ENCODE data around the gene HLA-E. TPM values are rescaled to one million over a fixed set of nuclear protein-coding genes. Genes with fewer than 3 reads are reported as not detected.
"Not testable (repeated sequence)": the region's sequence is repeated elsewhere in the genome, so short reads cannot be mapped to it uniquely, and the experiment has no call there.

Gene HLA-E
- total RNA-seq, 4 donors from 2014 or later, result 496 to 771 (median 601) TPM

GRCh38 chr6:30490026-30490876 is 942 bp downstream of the HLA-E start:
- WGBS, result 67% methylated on average over 3 of the region's 38 CpGs
- no peaks in the 10 kb centered on the region for H3K27me3 ChIP-seq
- peaks cover 43% of the 10 kb centered on the region for H3K36me3 ChIP-seq
- TF ChIP-seq POLR2AphosphoS5 (IDR thresholded peaks at IDR 0.05) (no peak), CTCF (IDR thresholded peaks at IDR 0.05) (no peak), EP300 (IDR thresholded peaks at IDR 0.05) (no peak), POLR2A (IDR thresholded peaks at IDR 0.05) (no peak)
- H3K9me3 ChIP-seq, result no peaks in the 10 kb centered on the region
- peak overlapping the region; percentile 100 for H3K27ac ChIP-seq
- peaks cover 39% of the 10 kb centered on the region for H3K4me1 ChIP-seq
- H3K4me3 ChIP-seq, result peak overlapping the region; percentile 99
- peak; percentile 83 to 89 for DNase-seq (ENCODE audit: low spot score in 2 of 2)

GRCh38 chr6:30491291-30491953 is 2.1 kb downstream of the HLA-E start:
- WGBS, result 62% methylated on average over 13 of the region's 14 CpGs
- Histone ChIP-seq H3K4me1 (peaks cover 47% of the 10 kb centered on the region), H3K4me3 (peak overlapping the region; percentile 99), H3K36me3 (peaks cover 43% of the 10 kb centered on the region)
- not testable (repeated sequence) for H3K27me3 ChIP-seq, H3K27ac ChIP-seq, H3K9me3 ChIP-seq
- DNase-seq (ENCODE audit: low spot score in 2 of 2), result peak in 1 of 2 donors; percentile 66

GRCh38 chr6:30491991-30492952 is 3.0 kb downstream of the HLA-E start:
- no peaks in the 10 kb centered on the region for H3K27me3 ChIP-seq
- H3K36me3 ChIP-seq, result peaks cover 43% of the 10 kb centered on the region
- WGBS, result 78% methylated on average over 16 of the region's 16 CpGs
- DNase-seq (ENCODE audit: low spot score in 2 of 2), result peak in 1 of 2 donors; percentile 60
- TF ChIP-seq EP300 (IDR thresholded peaks at IDR 0.05) (no peak), POLR2AphosphoS5 (IDR thresholded peaks at IDR 0.05) (no peak)
- H3K4me1 ChIP-seq, result peaks cover 55% of the 10 kb centered on the region
- peak overlapping the region; percentile 99 for H3K4me3 ChIP-seq
- H3K27ac ChIP-seq, result no peak overlapping the region
- H3K9me3 ChIP-seq, result no peaks in the 10 kb centered on the region

GRCh38 chr6:30493643-30494250 is 4.4 kb downstream of the HLA-E start:
- 66% methylated on average over 8 of the region's 8 CpGs for WGBS
- Histone ChIP-seq H3K36me3 (peaks cover 43% of the 10 kb centered on the region), H3K4me1 (peaks cover 58% of the 10 kb centered on the region), H3K9me3 (no peaks in the 10 kb centered on the region), H3K27ac (no peak overlapping the region), H3K4me3 (no peak overlapping the region), H3K27me3 (no peaks in the 10 kb centered on the region)
- TF ChIP-seq EP300 (IDR thresholded peaks at IDR 0.05), result no peak
- TF ChIP-seq POLR2A (IDR thresholded peaks at IDR 0.05), result no peak
- TF ChIP-seq CTCF (IDR thresholded peaks at IDR 0.05), result no peak
- TF ChIP-seq POLR2AphosphoS5 (IDR thresholded peaks at IDR 0.05), result no peak
- DNase-seq (ENCODE audit: low spot score in 2 of 2), result peak in 1 of 2 donors; percentile 58

GRCh38 chr6:30494291-30494861 is 5.1 kb downstream of the HLA-E start:
- no peak overlapping the region for H3K27ac ChIP-seq
- no peak overlapping the region for H3K4me3 ChIP-seq
- peaks cover 43% of the 10 kb centered on the region for H3K36me3 ChIP-seq
- peak in 1 of 2 donors; percentile 26 for DNase-seq (ENCODE audit: low spot score in 2 of 2)
- WGBS, result 83% methylated on average over 8 of the region's 8 CpGs
- H3K27me3 ChIP-seq, result no peaks in the 10 kb centered on the region
- H3K9me3 ChIP-seq, result no peaks in the 10 kb centered on the region
- H3K4me1 ChIP-seq, result peaks cover 55% of the 10 kb centered on the region
- no peak for TF ChIP-seq POLR2AphosphoS5 (IDR thresholded peaks at IDR 0.05)
- no peak for TF ChIP-seq EP300 (IDR thresholded peaks at IDR 0.05)
- TF ChIP-seq POLR2A (IDR thresholded peaks at IDR 0.05), result no peak

GRCh38 chr6:30495060-30495459 is 5.8 kb downstream of the HLA-E start:
- DNase-seq (ENCODE audit: low spot score in 2 of 2), result peak in 1 of 2 donors; percentile 21
- not testable (repeated sequence) for H3K27ac ChIP-seq

More at GRCh38 chr6:30495060-30495459, 5.8 kb downstream of the HLA-E start:
- H3K27me3 ChIP-seq, H3K9me3 ChIP-seq, H3K4me3 ChIP-seq: not testable (repeated sequence)
- Histone ChIP-seq H3K36me3 (peaks cover 43% of the 10 kb centered on the region), H3K4me1 (peaks cover 54% of the 10 kb centered on the region)
- 78% methylated on average over 4 of the region's 4 CpGs for WGBS

All from suprapubic skin (tissue), 4 donors.